ENCODE results near the gene LMTK3. TPM values are rescaled to one million over a fixed set of nuclear protein-coding genes. Genes with fewer than 3 reads are reported as not detected.

LMTK3 gene
- polyA plus RNA-seq, 1 donor from 2014 or later = 8.1 TPM

- Histone ChIP-seq H3K27me3 (ENCODE audit: insufficient read depth, low read depth, low read length) (no peaks in the 10 kb centered on the region), H3K9me2 (ENCODE audit: insufficient read depth, low read length) (no peaks in the 10 kb centered on the region), H2AFZ (ENCODE audit: low read depth, low read length) (no peak overlapping the region), H3K4me3 (ENCODE audit: low read length) (no peak overlapping the region), H3K27ac (ENCODE audit: low read length) (no peak overlapping the region), H3K4me2 (ENCODE audit: low read length) (no peak overlapping the region), H3F3A (ENCODE audit: insufficient read depth, low read length, poor library complexity, severe bottlenecking) (no peaks in the 10 kb centered on the region), H3K79me2 (replicated peaks; ENCODE audit: insufficient read depth, low read length) (no peaks in the 10 kb centered on the region), H3K9me3 (ENCODE audit: low read length) (no peaks in the 10 kb centered on the region), H4K20me1 (ENCODE audit: insufficient read depth) (no peaks in the 10 kb centered on the region), H3K36me3 (ENCODE audit: insufficient read depth, low read length) (no peaks in the 10 kb centered on the region), H3K9ac (ENCODE audit: low read length) (no peak overlapping the region)
- TF ChIP-seq SMC3 (conservative IDR thresholded peaks at IDR 0.05; ENCODE audit: poor library complexity) = no peak
- no peak for TF ChIP-seq EP300 (conservative IDR thresholded peaks at IDR 0.05; ENCODE audit: poor library complexity, severe bottlenecking)
- TF ChIP-seq POLR2AphosphoS5 (IDR thresholded peaks at IDR 0.05) = no peak
- no peak for TF ChIP-seq CTCF (IDR thresholded peaks at IDR 0.05; ENCODE audit: poor library complexity, severe bottlenecking)
- no peak for TF ChIP-seq TAF1 (IDR thresholded peaks at IDR 0.05; ENCODE audit: low read depth)
- no peak for TF ChIP-seq MXI1 (conservative IDR thresholded peaks at IDR 0.05; ENCODE audit: poor library complexity, severe bottlenecking)
- no peak for TF ChIP-seq RAD21 (conservative IDR thresholded peaks at IDR 0.05)
- TF ChIP-seq EZH2 (IDR thresholded peaks at IDR 0.05; ENCODE audit: borderline replicate concordance, insufficient read depth, low read length, poor library complexity, severe bottlenecking) = no peak
- TF ChIP-seq REST (IDR thresholded peaks at IDR 0.05; ENCODE audit: borderline replicate concordance) = no peak
These were observed 46.5 kb upstream of the LMTK3 start for GRCh38 chr19:48558018-48558684.

GRCh38 chr19:48556825-48557224 lies 45.2 kb upstream of the LMTK3 start:
- Histone ChIP-seq H4K20me1 (ENCODE audit: insufficient read depth) (no peaks in the 10 kb centered on the region), H3K27ac (ENCODE audit: low read length) (no peak overlapping the region)
- no peak for TF ChIP-seq RAD21 (conservative IDR thresholded peaks at IDR 0.05)
- TF ChIP-seq TAF1 (IDR thresholded peaks at IDR 0.05; ENCODE audit: low read depth) = no peak
- no peak for TF ChIP-seq EP300 (conservative IDR thresholded peaks at IDR 0.05; ENCODE audit: poor library complexity, severe bottlenecking)
- no peak for TF ChIP-seq CTCF (IDR thresholded peaks at IDR 0.05; ENCODE audit: poor library complexity, severe bottlenecking)
- TF ChIP-seq MXI1 (conservative IDR thresholded peaks at IDR 0.05; ENCODE audit: poor library complexity, severe bottlenecking) = no peak
- TF ChIP-seq SMC3 (conservative IDR thresholded peaks at IDR 0.05; ENCODE audit: poor library complexity) = no peak
- no peak for TF ChIP-seq POLR2AphosphoS5 (IDR thresholded peaks at IDR 0.05)
- no peak for TF ChIP-seq EZH2 (IDR thresholded peaks at IDR 0.05; ENCODE audit: borderline replicate concordance, insufficient read depth, low read length, poor library complexity, severe bottlenecking)
- TF ChIP-seq REST (IDR thresholded peaks at IDR 0.05; ENCODE audit: borderline replicate concordance) = no peak

More at GRCh38 chr19:48556825-48557224, 45.2 kb upstream of the LMTK3 start:
- Histone ChIP-seq H3F3A (ENCODE audit: insufficient read depth, low read length, poor library complexity, severe bottlenecking) (no peaks in the 10 kb centered on the region), H3K4me3 (ENCODE audit: low read length) (no peak overlapping the region), H3K36me3 (ENCODE audit: insufficient read depth, low read length) (no peaks in the 10 kb centered on the region), H3K9ac (ENCODE audit: low read length) (no peak overlapping the region), H3K79me2 (replicated peaks; ENCODE audit: insufficient read depth, low read length) (no peaks in the 10 kb centered on the region), H3K9me2 (ENCODE audit: insufficient read depth, low read length) (no peaks in the 10 kb centered on the region), H3K9me3 (ENCODE audit: low read length) (no peaks in the 10 kb centered on the region), H2AFZ (ENCODE audit: low read depth, low read length) (no peak overlapping the region), H3K27me3 (ENCODE audit: insufficient read depth, low read depth, low read length) (no peaks in the 10 kb centered on the region), H3K4me2 (ENCODE audit: low read length) (no peak overlapping the region)
